Epithelial cell of esophagus (primary cell): ENCODE measurements around the gene ACTMAP.
A peak's percentile ranks its signal among the peaks of the same experiment; 100 is the strongest.

Source experiments
- DNase-seq: peaks from one replicate; pipeline ENCODE4 v3.0.0; 2010; ENCODE audit warnings: low read depth
- H3K4me3 ChIP-seq: 2 replicates; pipeline ENCODE4 v1.5.1; 2011; ENCODE audit warnings: mild to moderate bottlenecking, low read length, control low read depth
- CTCF ChIP-seq: IDR thresholded peaks from 2 replicates; pipeline ENCODE4 v1.5.1; 2011; ENCODE audit warnings: low read depth, mild to moderate bottlenecking, low read length, control low read depth, inconsistent platforms; ENCODE audit not compliant: insufficient read depth; ENCODE audit errors: missing control alignments

ACTMAP gene

DNA sequence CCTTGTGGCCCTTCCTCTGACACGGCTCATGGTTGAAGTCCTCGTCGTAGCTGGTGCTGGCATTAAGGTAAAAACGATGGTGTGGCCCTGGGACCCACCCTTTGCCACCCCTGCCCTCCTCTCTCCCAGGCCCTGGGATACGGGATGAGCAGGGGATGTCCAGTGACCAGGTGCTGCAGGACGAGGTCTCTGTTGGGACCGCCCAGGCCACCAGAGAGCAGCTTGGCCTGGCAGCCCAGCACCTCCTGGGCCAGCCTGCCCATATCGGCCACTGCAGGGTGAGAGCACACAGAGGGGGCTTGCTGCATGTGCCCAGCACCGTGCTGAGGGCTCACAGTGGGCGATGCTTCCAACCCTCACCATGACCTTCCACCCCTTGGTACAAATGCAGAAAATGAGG lies 6.4 kb downstream of the ACTMAP start:
- no peak overlapping the region for H3K4me3 ChIP-seq
- DNase-seq: no peak
- no peak for TF ChIP-seq CTCF

- TF ChIP-seq CTCF: no peak
- no peak for DNase-seq
- no peak overlapping the region for H3K4me3 ChIP-seq
Observed at GRCh38 chr19:40742886-40743285, 7.4 kb downstream of the ACTMAP start.

- no peak for DNase-seq
- no peak overlapping the region for H3K4me3 ChIP-seq
- no peak for TF ChIP-seq CTCF
Observed at GRCh38 chr19:40742477-40742876, 7.8 kb downstream of the ACTMAP start.

DNA sequence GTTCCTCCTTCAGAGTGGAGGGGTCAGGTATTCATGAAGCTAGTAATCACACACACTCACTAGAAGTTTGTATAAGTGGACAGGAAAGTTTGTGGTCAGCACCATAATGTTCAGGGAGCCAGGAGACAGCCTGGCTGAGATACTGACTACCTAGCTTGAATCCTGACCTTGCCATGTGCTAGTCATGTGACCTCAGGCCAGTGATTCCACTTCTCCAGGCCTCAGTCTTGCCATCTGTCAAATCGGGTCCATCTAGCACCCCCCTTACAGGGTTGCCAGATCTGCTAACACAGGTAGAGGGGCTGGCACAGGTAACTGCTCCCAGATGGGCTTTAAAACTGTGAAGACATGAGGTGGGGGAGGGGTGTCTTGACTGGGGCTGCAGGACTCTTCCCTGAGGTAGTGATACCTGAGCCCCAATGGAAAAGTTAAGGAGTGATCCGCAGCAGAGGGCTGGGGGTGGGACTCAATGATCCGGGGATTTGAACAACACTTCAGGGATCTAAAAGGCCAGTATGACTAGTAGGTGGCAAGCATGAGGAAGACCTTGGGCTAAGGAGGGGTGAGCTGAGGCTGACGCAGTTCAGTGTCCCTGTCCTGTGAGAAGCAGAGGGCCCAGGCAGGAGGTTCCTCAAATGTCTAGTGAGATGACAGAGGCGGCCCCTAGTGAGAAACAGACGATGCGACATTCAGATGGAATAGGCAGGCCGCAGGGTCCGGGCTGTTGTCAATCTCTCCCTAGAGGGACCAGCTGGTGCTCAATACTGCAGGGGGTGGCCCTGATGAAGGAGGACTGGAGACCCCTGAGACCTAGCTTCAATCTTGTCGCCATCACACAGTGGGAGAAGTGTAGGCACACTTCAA lies 8.5 kb downstream of the ACTMAP start:
- no peak overlapping the region for H3K4me3 ChIP-seq
- peak; percentile 72 for DNase-seq
- no peak for TF ChIP-seq CTCF

- peak; percentile 66 for DNase-seq
- H3K4me3 ChIP-seq: no peak overlapping the region
- TF ChIP-seq CTCF: no peak
Observed at GRCh38 chr19:40740747-40741146, 9.5 kb downstream of the ACTMAP start.

GRCh38 chr19:40739871-40740703 lies 10.2 kb downstream of the ACTMAP start:
- no peak overlapping the region for H3K4me3 ChIP-seq
- DNase-seq: no peak
- no peak for TF ChIP-seq CTCF
